Measurements from ENCODE around the gene CTSL.

CTSL gene

GRCh38 chr9:87701491-87701890 lies 24.4 kb upstream of the CTSL start:
- no peak for DNase-seq (ENCODE audit: low read depth)

DNA sequence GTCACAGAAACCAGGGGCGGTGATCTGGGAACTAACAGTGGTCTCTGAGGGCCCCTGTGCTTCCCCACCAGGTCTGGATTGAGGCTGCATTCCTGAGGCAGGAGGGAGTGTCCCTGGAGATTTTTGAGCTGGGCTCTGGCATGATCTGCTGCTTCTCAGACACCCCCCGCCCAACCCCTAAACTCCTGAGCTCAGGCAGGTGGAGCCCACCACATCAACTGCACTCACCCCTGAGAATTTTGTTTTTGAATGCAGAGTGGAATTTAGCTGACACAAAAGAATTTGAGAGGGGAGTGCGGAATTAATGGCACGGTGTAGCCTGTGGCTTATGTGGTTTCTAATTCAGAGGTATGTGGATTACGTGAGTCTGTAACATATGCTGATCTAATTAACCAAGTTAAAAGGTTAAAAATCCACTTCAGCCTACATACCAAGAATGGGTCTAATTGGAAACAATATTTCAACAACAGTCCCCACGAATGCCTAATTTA lies 23.9 kb upstream of the CTSL start:
- DNase-seq (ENCODE audit: low read depth) = no peak

- no peak for DNase-seq (ENCODE audit: low read depth)
Observed at GRCh38 chr9:87702921-87703320, 23.0 kb upstream of the CTSL start.

DNA sequence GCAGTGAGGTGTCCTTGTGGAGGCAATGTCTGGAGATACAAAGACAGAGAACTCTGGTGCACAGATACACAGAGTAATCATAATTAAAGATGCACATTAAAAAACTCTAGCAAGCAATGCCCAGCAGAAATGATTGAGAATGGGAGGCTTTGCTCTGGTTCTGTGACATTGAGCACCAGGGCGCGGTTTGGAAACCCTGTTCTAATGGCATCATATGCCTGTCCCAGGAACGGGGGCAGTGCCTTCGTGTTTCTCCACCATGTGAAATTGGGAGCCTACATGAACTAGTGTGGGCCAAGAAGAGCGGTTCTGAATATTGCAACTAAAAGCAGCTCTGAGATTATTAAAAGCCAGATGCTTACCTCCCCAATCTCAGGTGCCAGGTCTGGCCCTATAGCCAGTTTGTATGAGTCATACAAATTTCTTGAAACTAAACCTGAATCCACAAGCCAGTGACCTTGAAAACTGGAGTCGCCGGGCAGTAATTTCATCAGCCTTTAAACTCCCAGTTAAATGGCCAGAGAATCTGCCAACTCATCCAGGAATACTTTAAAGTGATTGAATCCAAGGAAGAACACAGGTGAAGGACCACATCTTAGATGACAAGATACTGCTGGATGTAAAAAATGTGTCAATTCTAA lies 22.2 kb upstream of the CTSL start:
- DNase-seq (ENCODE audit: low read depth) = no peak

DNA sequence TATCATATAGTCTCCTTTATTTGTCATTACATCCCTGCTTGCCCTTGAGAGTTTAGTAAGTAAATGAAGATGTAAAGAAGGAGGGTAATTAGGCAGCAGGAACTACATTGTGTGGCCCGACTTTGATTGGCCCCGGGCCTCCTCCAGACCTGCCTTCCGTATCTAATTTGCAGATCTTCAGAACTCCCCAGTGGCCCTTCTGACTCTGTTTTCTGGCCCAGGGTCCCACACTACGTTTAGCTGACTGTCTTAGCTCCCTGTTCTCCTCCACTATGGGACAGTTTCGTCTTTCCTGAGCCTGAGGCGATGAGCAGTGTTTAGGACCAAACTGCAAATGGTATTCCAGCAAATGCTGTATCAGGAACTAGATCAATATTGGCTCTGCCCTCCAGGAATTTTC lies 21.6 kb upstream of the CTSL start:
- no peak for DNase-seq (ENCODE audit: low read depth)

GRCh38 chr9:87706066-87706739 lies 19.7 kb upstream of the CTSL start:
- no peak for DNase-seq (ENCODE audit: low read depth)

- no peak for DNase-seq (ENCODE audit: low read depth)
Observed at GRCh38 chr9:87707805-87708506, 18.0 kb upstream of the CTSL start.

DNA sequence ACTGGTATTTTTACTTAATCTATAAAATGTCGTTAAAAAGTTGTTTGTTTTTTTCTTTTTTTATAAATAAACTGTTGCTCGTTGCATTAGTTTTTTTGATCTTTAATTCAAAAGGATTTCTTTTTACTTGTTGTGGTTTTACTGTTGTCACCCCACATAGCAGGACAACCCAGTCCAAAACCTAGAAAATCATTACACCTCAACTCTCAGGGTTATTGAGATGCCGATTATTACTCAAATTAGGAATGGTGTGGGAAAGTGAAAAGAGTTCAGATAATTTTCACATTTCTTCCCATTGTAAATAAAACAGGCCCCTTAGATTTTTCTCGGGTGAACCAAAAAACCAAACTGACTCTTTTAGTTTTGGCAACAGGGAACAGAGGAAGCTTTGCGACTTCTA lies 17.4 kb upstream of the CTSL start:
- no peak for DNase-seq (ENCODE audit: low read depth)

GRCh38 chr9:87708986-87709728 lies 16.8 kb upstream of the CTSL start:
- no peak for DNase-seq (ENCODE audit: low read depth)

DNA sequence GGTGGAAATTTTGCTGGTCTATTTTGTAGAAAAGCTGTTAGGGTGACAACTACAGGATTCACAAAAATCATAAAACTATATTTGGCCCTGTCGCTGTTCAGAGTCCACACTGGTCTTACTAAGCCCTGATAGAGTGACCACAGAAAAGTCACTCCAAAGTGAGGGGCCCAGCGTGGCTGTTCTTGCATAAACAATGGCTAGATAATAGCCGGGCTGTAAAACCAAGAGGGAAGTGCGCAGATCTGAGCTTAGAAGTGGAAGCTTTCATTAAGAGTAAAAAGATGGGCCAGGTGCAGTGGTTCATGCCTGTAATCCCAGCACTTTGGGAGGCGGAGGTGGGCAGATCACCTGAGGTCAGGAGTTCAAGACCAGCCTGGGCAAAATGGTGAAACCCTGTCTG lies 15.5 kb upstream of the CTSL start:
- no peak for DNase-seq (ENCODE audit: low read depth)

DNA sequence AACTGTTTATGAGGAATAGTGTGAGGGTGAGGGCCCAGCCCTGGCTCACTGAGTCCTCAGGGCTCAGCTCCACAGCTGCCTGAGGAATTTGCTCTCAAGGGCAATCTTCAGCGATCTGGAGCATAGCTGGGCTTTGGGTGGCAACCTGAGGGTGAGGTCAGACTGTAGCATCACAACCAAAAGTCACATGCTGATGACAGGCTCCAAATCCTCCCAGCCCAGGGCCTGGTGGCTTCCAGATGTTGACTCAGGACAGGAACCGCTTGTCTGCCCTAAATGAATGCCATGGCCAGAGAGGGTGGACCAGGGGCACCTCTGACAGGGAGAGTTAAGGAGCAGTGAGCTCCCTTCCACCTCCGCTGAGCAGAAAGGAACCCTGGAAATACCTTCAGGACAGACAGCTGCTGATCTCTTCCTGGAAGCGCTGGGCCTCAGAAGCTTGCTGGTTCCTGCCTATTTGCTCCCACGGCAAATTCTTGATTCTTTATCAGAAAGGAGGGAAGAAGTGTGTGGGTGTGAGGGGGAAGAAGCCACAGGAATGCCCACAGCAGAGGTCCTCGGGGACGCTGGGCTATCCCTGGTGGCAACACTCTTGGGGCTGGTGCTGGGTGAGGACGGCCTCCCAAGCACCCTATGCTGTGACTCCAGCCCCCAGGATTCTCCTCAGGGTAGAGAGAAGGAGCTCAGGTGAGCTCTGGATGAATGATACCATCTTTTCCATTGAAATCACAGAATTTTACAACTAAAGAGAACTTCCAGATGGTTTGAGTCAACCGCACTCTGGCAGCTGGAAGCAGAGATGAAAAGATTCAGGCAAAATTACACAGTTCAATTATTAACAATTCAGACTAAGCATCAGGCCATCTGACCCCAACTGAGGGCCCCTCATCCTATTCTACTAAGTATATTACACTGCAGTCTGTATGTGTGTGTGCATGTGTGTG lies 13.8 kb upstream of the CTSL start:
- peak; percentile 87 for DNase-seq (ENCODE audit: low read depth)

DNA sequence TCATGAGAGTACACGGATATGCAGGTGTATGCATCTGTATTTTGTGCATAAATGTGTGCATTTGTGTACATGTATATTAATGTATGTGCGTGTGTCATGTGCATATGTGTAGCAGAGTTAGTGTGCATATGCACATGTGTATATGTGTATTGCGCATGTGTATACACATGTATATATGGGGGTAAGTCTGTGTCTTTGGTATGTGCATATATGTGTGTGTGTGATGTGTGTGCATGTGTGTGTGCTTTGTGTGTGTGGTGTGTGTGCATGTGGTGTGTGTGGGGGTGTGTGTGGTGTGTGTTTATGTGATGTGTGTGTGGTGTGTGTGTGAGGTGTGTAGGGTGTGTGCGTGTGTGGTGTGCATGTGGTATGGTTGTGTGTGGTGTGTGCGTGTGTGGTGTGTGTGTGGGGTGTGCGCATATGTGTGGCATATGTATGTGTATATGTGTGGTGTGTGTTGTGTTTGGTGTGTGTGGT lies 13.1 kb upstream of the CTSL start:
- DNase-seq (ENCODE audit: low read depth) = no peak

GRCh38 chr9:87713278-87713987 lies 12.5 kb upstream of the CTSL start:
- peak; percentile 98 for DNase-seq (ENCODE audit: low read depth)

DNA sequence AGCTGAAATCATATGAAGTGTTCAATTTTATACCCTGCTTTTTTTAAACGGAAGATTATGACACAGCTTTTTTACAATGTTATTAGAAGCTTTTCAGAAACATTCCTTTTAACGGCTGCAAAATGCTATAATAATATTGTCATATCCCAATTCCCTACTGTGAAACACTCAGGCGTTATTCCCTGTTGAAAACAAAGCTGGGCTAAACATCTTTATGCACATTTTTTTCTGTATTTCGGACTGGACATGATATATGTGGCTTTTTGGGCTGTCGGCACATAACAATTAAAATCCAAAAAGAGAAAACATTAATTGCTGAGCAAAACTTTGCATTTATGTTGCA lies 12.0 kb upstream of the CTSL start:
- no peak for DNase-seq (ENCODE audit: low read depth)

GRCh38 chr9:87714819-87715218 lies 11.1 kb upstream of the CTSL start:
- DNase-seq (ENCODE audit: low read depth) = peak; percentile 67

GRCh38 chr9:87716141-87716540 lies 9.8 kb upstream of the CTSL start:
- no peak for DNase-seq (ENCODE audit: low read depth)

- DNase-seq (ENCODE audit: low read depth) = no peak
Observed at GRCh38 chr9:87717456-87717855, 8.5 kb upstream of the CTSL start.

- no peak for DNase-seq (ENCODE audit: low read depth)
Observed at GRCh38 chr9:87718231-87718630, 7.7 kb upstream of the CTSL start.

DNA sequence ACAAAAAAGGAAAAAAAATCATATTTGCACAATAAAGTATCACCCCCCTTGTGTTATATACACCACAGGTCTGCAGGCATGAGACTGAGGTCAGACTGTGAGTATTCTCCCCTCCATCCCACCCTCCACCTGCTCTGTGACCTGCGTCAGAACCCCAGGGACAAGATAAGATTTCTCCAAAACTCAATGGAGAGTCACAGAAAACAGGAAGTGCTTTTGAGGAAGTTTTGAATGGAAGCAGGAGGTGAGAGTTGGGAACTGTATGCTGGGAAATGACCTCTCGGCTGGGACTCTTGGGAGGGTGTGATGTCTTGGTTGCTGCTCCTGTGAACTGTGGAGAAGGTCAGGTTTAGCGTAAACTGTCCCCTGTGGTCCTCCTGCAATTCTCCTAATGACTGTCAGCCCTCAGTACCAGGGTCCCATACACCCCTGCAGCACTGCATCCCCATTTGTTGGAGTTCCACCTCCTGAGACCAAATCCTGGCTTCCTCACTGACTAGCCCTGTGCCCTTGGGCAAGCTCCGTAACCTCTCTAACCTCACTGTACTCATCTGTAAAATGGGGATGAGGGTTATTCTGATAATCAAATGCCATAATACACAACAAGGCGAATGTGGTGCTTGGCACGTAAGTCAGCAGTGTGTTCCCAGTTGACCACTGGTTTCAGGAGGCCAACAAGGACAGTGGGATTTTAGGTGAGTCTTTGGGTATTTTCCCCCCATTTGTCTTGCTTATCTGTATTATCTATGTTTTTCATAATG lies 6.9 kb upstream of the CTSL start:
- no peak for DNase-seq (ENCODE audit: low read depth)

DNA sequence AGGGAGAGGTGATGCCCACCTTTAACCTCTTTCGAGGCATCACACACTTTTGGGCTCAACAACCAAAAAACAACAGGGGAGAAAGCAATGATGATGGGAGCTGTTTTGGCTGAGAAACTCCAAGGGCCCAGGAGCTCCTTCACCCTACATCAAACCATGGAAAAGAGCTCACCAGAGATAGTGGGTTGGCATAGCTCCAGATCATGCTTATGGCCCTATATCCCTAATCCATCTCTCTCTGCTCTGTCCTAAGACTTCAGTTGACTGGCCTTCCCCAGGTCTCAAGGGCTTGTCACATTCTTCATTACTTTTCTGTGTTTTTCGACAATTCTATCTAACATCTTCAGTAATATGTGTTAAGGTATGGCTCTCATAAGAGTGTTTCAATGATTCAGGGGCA lies 5.7 kb upstream of the CTSL start:
- no peak for DNase-seq (ENCODE audit: low read depth)

All from GM04503 (cell line).